ENCODE measurements around the gene PTX4. TPM values are rescaled to one million over a fixed set of nuclear protein-coding genes. Genes with fewer than 3 reads are reported as not detected.

PTX4 gene
- total and polyA plus RNA-seq, 3 experiments from 2014 or later: not detected

Other genes starting within 250 kb of the PTX4 start
- not detected for gene TPSAB1, start 248.2 kb downstream of the PTX4 start, total RNA-seq
- not detected for gene TPSAB1, start 248.2 kb downstream of the PTX4 start, polyA plus RNA-seq
- gene TPSD1, start 232.9 kb downstream of the PTX4 start, total RNA-seq: not detected
- gene TPSD1, start 232.9 kb downstream of the PTX4 start, polyA plus RNA-seq: not detected
- gene UBE2I, start 179.3 kb downstream of the PTX4 start, total RNA-seq: 100 to 1,000 TPM; 238 to 257 TPM
- gene UBE2I, start 179.3 kb downstream of the PTX4 start, polyA plus RNA-seq: 101 TPM
- 1 to 10 TPM; 7.2 to 7.5 TPM for gene BAIAP3, start 155.3 kb downstream of the PTX4 start, total RNA-seq
- gene BAIAP3, start 155.3 kb downstream of the PTX4 start, polyA plus RNA-seq: 8.3 TPM
- 100 to 1,000 TPM in 1 of 2 experiments, 10 to 100 TPM in 1; 91.8 to 102 TPM for gene TSR3, start 137.1 kb downstream of the PTX4 start, total RNA-seq
- 109 TPM for gene TSR3, start 137.1 kb downstream of the PTX4 start, polyA plus RNA-seq
- gene GNPTG, start 137.0 kb downstream of the PTX4 start, total RNA-seq: 10 to 100 TPM; 32.3 to 34.4 TPM
- 63.3 TPM for gene GNPTG, start 137.0 kb downstream of the PTX4 start, polyA plus RNA-seq
- gene UNKL, start 74.2 kb downstream of the PTX4 start, total RNA-seq: 10 to 100 TPM; 32.9 to 38.0 TPM
- 8.1 TPM for gene UNKL, start 74.2 kb downstream of the PTX4 start, polyA plus RNA-seq
- gene UQCC4, start 68.2 kb downstream of the PTX4 start, total RNA-seq: 10 to 100 TPM; 27.0 to 27.2 TPM
- 33.7 TPM for gene UQCC4, start 68.2 kb downstream of the PTX4 start, polyA plus RNA-seq
- gene PERCC1, start 57.9 kb downstream of the PTX4 start, total RNA-seq: under 1 TPM; 0.33 to 0.48 TPM
- gene PERCC1, start 57.9 kb downstream of the PTX4 start, polyA plus RNA-seq: not detected
- 1 to 10 TPM; 2.3 to 2.8 TPM for gene CCDC154, start 44.4 kb downstream of the PTX4 start, total RNA-seq
- gene CCDC154, start 44.4 kb downstream of the PTX4 start, polyA plus RNA-seq: not detected
- 10 to 100 TPM; 52.8 to 59.1 TPM for gene CLCN7, start 13.9 kb downstream of the PTX4 start, total RNA-seq
- gene CLCN7, start 13.9 kb downstream of the PTX4 start, polyA plus RNA-seq: 29.3 TPM
- gene TELO2, start 4.4 kb upstream of the PTX4 start, total RNA-seq: 10 to 100 TPM; 84.7 to 84.9 TPM
- gene TELO2, start 4.4 kb upstream of the PTX4 start, polyA plus RNA-seq: 14.0 TPM
- gene TMEM204, start 44.7 kb upstream of the PTX4 start, total RNA-seq: 10 to 100 TPM; 27.1 to 30.9 TPM
- 68.4 TPM for gene TMEM204, start 44.7 kb upstream of the PTX4 start, polyA plus RNA-seq
- gene IFT140, start 123.1 kb upstream of the PTX4 start, total RNA-seq: 1 to 10 TPM; 6.1 to 8.4 TPM
- gene IFT140, start 123.1 kb upstream of the PTX4 start, polyA plus RNA-seq: 5.5 TPM
- gene CRAMP1, start 123.4 kb upstream of the PTX4 start, total RNA-seq: 10 to 100 TPM; 22.1 to 24.3 TPM
- 3.0 TPM for gene CRAMP1, start 123.4 kb upstream of the PTX4 start, polyA plus RNA-seq
- 100 to 1,000 TPM; 106 TPM for gene JPT2, start 189.3 kb upstream of the PTX4 start, total RNA-seq
- gene JPT2, start 189.3 kb upstream of the PTX4 start, polyA plus RNA-seq: 12.5 TPM
- gene MAPK8IP3, start 217.3 kb upstream of the PTX4 start, total RNA-seq: 10 to 100 TPM; 57.1 to 63.2 TPM
- gene MAPK8IP3, start 217.3 kb upstream of the PTX4 start, polyA plus RNA-seq: 2.3 TPM

All from CD8-positive, alpha-beta memory T cell (primary cell).